GM23338 (cell line): ENCODE data around the gene PAMR1. TPM values are rescaled to one million over a fixed set of nuclear protein-coding genes. Genes with fewer than 3 reads are reported as not detected.

Experiments
- ATAC-seq: fragments of 200-7000 bp; cut with Tn5 transposase; 3 replicates; pipeline ENCODE4 v1.9.1; 2020
- DNase-seq: peaks from one replicate; pipeline ENCODE4 v3.0.0-alpha.2; 2015; ENCODE audit warnings: low spot score
- H2AFZ ChIP-seq: fragments of 200-600 bp; sonication (generic); 2 replicates; pipeline ENCODE4 v1.8.0; 2016; ENCODE audit warnings: antibody characterized with exemption, mild to moderate bottlenecking, moderate library complexity
- H3F3A ChIP-seq: fragments of 200-600 bp; sonication (generic); replicated peaks from 2 replicates; pipeline ENCODE4 v1.8.0; 2017; ENCODE audit warnings: antibody characterized with exemption, mixed run types, low read depth
- H3K27ac ChIP-seq: fragments of 200-600 bp; sonication (generic); 2 replicates; pipeline ENCODE4 v1.6.1; 2016; ENCODE audit warnings: low read depth
- H3K27me3 ChIP-seq: fragments of 200-600 bp; sonication (generic); 2 replicates; pipeline ENCODE4 v1.8.0; 2016; ENCODE audit warnings: mild to moderate bottlenecking, mixed run types, moderate library complexity; ENCODE audit not compliant: insufficient read depth
- H3K36me3 ChIP-seq: fragments of 200-600 bp; sonication (generic); 2 replicates; pipeline ENCODE4 v1.8.0; 2016; ENCODE audit warnings: mild to moderate bottlenecking; ENCODE audit not compliant: insufficient read depth
- H3K4me1 ChIP-seq: fragments of 200-600 bp; sonication (generic); 2 replicates; pipeline ENCODE4 v1.8.0; 2016; ENCODE audit warnings: mild to moderate bottlenecking, moderate library complexity; ENCODE audit not compliant: insufficient read depth
- H3K4me2 ChIP-seq: fragments of 200-600 bp; sonication (generic); 2 replicates; pipeline ENCODE4 v1.7.1; 2017; ENCODE audit warnings: mixed run types
- H3K4me3 ChIP-seq: fragments of 200-600 bp; sonication (generic); 2 replicates; pipeline ENCODE4 v1.6.1; 2016; ENCODE audit warnings: mixed run types
- H3K79me2 ChIP-seq: fragments of 200-600 bp; sonication (generic); replicated peaks from 2 replicates; pipeline ENCODE4 v1.8.0; 2017; ENCODE audit warnings: mild to moderate bottlenecking; ENCODE audit not compliant: insufficient read depth
- H3K9me2 ChIP-seq: fragments of 200-600 bp; sonication (generic); 2 replicates; pipeline ENCODE4 v1.8.0; 2017; ENCODE audit not compliant: insufficient read depth
- H4K20me1 ChIP-seq: fragments of 200-600 bp; sonication (generic); replicated peaks from 2 replicates; pipeline ENCODE4 v1.8.0; 2017; ENCODE audit warnings: mild to moderate bottlenecking; ENCODE audit not compliant: insufficient read depth
- H3K27ac Mint-ChIP-seq: 2 replicates; pipeline ENCODE4 v1.8.0; 2020; ENCODE audit warnings: inconsistent platforms, mild to moderate bottlenecking, moderate library complexity, mixed read lengths
- H3K27me3 Mint-ChIP-seq: 3 replicates; pipeline ENCODE4 v1.8.0; 2022; ENCODE audit warnings: low read depth, mild to moderate bottlenecking, moderate library complexity, mixed read lengths, inconsistent platforms; ENCODE audit not compliant: insufficient read depth, poor library complexity
- H3K36me3 Mint-ChIP-seq: 3 replicates; pipeline ENCODE4 v1.8.0; 2021; ENCODE audit warnings: low read depth, mild to moderate bottlenecking, inconsistent platforms, moderate library complexity, mixed read lengths
- H3K4me1 Mint-ChIP-seq: 3 replicates; pipeline ENCODE4 v1.8.0; 2020; ENCODE audit warnings: mild to moderate bottlenecking, inconsistent platforms, mixed read lengths
- H3K4me3 Mint-ChIP-seq: 3 replicates; pipeline ENCODE4 v1.8.0; 2021; ENCODE audit warnings: moderate library complexity, mild to moderate bottlenecking, inconsistent platforms, mixed read lengths
- H3K9me3 Mint-ChIP-seq: 3 replicates; pipeline ENCODE4 v1.8.0; 2020; ENCODE audit warnings: moderate library complexity, mild to moderate bottlenecking, inconsistent platforms, mixed read lengths
- CREB1 ChIP-seq: fragments of 250-450 bp; sonication (Bioruptor Pico); IDR thresholded peaks from 2 replicates; pipeline ENCODE4 v1.5.0; 2020; ENCODE audit warnings: low read depth, mild to moderate bottlenecking, moderate library complexity
- EZH2 ChIP-seq: fragments of 200-600 bp; sonication (generic); IDR thresholded peaks from one replicate; pipeline ENCODE4 v1.8.0; 2017; ENCODE audit warnings: antibody characterized with exemption, mild to moderate bottlenecking, low read depth; ENCODE audit not compliant: unreplicated experiment
- EZH2phosphoT487 ChIP-seq: fragments of 200-600 bp; sonication (generic); IDR thresholded peaks from one replicate; pipeline ENCODE4 v1.8.1; 2018; ENCODE audit warnings: antibody characterized with exemption; ENCODE audit not compliant: unreplicated experiment
- JUNB ChIP-seq: IDR thresholded peaks from one replicate; pipeline ENCODE4 v1.6.1; 2016; ENCODE audit warnings: antibody characterized with exemption; ENCODE audit not compliant: unreplicated experiment
- NANOG ChIP-seq: IDR thresholded peaks from 2 replicates; pipeline ENCODE4 v1.6.1; 2016; ENCODE audit warnings: antibody characterized with exemption, borderline replicate concordance
- POLR2AphosphoS5 ChIP-seq: IDR thresholded peaks from 2 replicates; pipeline ENCODE4 v1.6.1; 2016; ENCODE audit warnings: antibody characterized with exemption, low read depth
- STAT1 ChIP-seq: IDR thresholded peaks from one replicate; pipeline ENCODE4 v1.6.1; 2016; ENCODE audit warnings: antibody characterized with exemption; ENCODE audit not compliant: unreplicated experiment
- ZNF114 ChIP-seq: fragments of 250-450 bp; sonication (Bioruptor Pico); IDR thresholded peaks from 2 replicates; pipeline ENCODE4 v1.5.0; 2020; ENCODE audit warnings: mild to moderate bottlenecking, moderate library complexity
- ZNF331 ChIP-seq: fragments of 250-450 bp; sonication (Bioruptor Pico); IDR thresholded peaks from 2 replicates; pipeline ENCODE4 v1.5.0; 2020; ENCODE audit warnings: low read depth, mild to moderate bottlenecking, moderate library complexity
- polyA plus RNA-seq: library from polyadenylated mRNA; unstranded; fragments of >200 nt; fragmentation: Nextera tagmentation; extraction: Ambion mirVana; gene quantifications from 2 replicates; pipeline ENCODE4 v1.2.1, GENCODE V29; 2016
- total RNA-seq: library from RNA; depleted of rRNA; stranded (reverse); fragments of >200 nt; shearing (Covaris generic); gene quantifications from 2 replicates; pipeline ENCODE4 v1.2.3, GENCODE V29; 2014
- TF ChIP-seq, protein P1 (sequence below): IDR thresholded peaks from 2 replicates; pipeline ENCODE4 v1.6.1; 2016; ENCODE audit warnings: antibody characterized with exemption
- TF ChIP-seq, protein P2 (sequence below): fragments of 250-450 bp; sonication (Bioruptor Pico); IDR thresholded peaks from 2 replicates; pipeline ENCODE4 v1.5.0; 2020; ENCODE audit warnings: mild to moderate bottlenecking, moderate library complexity
- TF ChIP-seq, protein P3 (sequence below): IDR thresholded peaks from one replicate; pipeline ENCODE4 v1.6.1; 2018; ENCODE audit warnings: antibody characterized with exemption; ENCODE audit not compliant: unreplicated experiment
- TF ChIP-seq, protein P4 (sequence below), 2 experiments: fragments of 200-600 bp in 1 of 2; sonication (generic) in 1 of 2; conservative IDR thresholded peaks; 2 replicates each; pipeline versions ENCODE4 v1.5.1 to v1.6.1; 2016 to 2017; ENCODE audit warnings: antibody characterized with exemption in 2 of 2, low read depth in 2 of 2, mild to moderate bottlenecking in 2 of 2, moderate library complexity in 1 of 2

PAMR1 gene
- total and polyA plus RNA-seq, 2 experiments from 2014 or later, result 1.6 to 3.1 TPM

DNA sequence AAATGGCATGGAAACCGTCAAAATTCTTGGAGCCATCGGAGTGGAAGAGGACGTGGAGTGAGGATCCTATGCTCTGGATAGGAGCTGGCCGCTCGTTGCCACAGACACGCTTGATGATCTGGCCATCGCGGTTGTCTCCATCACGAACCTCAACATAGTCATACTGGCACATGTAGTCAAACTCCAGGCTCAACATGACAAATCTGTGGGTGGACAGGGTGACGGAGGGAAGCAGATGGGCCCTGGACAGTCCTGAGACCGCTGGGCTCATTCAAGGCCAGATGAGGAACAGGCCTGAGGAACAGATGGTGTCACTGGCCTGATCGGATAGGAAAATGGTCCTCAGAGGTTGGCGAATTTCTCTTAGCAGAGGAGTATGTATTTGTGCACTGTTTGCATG lies 54.8 kb downstream of the PAMR1 start:
- H3K36me3 Mint-ChIP-seq, result no peaks in the 10 kb centered on the region
- H3K9me3 Mint-ChIP-seq, result no peaks in the 10 kb centered on the region
- Histone ChIP-seq H3K4me2 (no peak overlapping the region), H3K79me2 (no peaks in the 10 kb centered on the region), H4K20me1 (no peaks in the 10 kb centered on the region), H3K27me3 (no peaks in the 10 kb centered on the region), H2AFZ (no peak overlapping the region), H3K36me3 (no peaks in the 10 kb centered on the region), H3F3A (no peaks in the 10 kb centered on the region), H3K9me2 (no peaks in the 10 kb centered on the region), H3K27ac (no peak overlapping the region), H3K4me3 (no peak overlapping the region), H3K4me1 (no peaks in the 10 kb centered on the region)
- H3K4me3 Mint-ChIP-seq, result no peak overlapping the region
- no peak overlapping the region for H3K27ac Mint-ChIP-seq
- peaks cover 5% of the 10 kb centered on the region for H3K27me3 Mint-ChIP-seq
- no peak for TF ChIP-seq NANOG
- TF ChIP-seq EZH2phosphoT487, result no peak
- TF ChIP-seq, protein P1, sequence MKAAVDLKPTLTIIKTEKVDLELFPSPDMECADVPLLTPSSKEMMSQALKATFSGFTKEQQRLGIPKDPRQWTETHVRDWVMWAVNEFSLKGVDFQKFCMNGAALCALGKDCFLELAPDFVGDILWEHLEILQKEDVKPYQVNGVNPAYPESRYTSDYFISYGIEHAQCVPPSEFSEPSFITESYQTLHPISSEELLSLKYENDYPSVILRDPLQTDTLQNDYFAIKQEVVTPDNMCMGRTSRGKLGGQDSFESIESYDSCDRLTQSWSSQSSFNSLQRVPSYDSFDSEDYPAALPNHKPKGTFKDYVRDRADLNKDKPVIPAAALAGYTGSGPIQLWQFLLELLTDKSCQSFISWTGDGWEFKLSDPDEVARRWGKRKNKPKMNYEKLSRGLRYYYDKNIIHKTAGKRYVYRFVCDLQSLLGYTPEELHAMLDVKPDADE, result no peak
- TF ChIP-seq, protein P2, sequence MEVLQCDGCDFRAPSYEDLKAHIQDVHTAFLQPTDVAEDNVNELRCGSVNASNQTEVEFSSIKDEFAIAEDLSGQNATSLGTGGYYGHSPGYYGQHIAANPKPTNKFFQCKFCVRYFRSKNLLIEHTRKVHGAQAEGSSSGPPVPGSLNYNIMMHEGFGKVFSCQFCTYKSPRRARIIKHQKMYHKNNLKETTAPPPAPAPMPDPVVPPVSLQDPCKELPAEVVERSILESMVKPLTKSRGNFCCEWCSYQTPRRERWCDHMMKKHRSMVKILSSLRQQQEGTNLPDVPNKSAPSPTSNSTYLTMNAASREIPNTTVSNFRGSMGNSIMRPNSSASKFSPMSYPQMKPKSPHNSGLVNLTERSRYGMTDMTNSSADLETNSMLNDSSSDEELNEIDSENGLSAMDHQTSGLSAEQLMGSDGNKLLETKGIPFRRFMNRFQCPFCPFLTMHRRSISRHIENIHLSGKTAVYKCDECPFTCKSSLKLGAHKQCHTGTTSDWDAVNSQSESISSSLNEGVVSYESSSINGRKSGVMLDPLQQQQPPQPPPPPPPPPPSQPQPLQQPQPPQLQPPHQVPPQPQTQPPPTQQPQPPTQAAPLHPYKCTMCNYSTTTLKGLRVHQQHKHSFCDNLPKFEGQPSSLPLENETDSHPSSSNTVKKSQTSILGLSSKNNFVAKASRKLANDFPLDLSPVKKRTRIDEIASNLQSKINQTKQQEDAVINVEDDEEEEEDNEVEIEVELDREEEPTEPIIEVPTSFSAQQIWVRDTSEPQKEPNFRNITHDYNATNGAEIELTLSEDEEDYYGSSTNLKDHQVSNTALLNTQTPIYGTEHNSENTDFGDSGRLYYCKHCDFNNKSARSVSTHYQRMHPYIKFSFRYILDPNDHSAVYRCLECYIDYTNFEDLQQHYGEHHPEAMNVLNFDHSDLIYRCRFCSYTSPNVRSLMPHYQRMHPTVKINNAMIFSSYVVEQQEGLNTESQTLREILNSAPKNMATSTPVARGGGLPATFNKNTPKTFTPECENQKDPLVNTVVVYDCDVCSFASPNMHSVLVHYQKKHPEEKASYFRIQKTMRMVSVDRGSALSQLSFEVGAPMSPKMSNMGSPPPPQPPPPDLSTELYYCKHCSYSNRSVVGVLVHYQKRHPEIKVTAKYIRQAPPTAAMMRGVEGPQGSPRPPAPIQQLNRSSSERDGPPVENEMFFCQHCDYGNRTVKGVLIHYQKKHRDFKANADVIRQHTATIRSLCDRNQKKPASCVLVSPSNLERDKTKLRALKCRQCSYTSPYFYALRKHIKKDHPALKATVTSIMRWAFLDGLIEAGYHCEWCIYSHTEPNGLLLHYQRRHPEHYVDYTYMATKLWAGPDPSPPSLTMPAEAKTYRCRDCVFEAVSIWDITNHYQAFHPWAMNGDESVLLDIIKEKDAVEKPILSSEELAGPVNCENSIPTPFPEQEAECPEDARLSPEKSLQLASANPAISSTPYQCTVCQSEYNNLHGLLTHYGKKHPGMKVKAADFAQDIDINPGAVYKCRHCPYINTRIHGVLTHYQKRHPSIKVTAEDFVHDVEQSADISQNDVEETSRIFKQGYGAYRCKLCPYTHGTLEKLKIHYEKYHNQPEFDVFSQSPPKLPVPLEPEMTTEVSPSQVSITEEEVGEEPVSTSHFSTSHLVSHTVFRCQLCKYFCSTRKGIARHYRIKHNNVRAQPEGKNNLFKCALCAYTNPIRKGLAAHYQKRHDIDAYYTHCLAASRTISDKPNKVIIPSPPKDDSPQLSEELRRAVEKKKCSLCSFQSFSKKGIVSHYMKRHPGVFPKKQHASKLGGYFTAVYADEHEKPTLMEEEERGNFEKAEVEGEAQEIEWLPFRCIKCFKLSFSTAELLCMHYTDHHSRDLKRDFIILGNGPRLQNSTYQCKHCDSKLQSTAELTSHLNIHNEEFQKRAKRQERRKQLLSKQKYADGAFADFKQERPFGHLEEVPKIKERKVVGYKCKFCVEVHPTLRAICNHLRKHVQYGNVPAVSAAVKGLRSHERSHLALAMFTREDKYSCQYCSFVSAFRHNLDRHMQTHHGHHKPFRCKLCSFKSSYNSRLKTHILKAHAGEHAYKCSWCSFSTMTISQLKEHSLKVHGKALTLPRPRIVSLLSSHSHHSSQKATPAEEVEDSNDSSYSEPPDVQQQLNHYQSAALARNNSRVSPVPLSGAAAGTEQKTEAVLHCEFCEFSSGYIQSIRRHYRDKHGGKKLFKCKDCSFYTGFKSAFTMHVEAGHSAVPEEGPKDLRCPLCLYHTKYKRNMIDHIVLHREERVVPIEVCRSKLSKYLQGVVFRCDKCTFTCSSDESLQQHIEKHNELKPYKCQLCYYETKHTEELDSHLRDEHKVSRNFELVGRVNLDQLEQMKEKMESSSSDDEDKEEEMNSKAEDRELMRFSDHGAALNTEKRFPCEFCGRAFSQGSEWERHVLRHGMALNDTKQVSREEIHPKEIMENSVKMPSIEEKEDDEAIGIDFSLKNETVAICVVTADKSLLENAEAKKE (CRISPR knock-in tag), result no peak
- TF ChIP-seq, protein P3, sequence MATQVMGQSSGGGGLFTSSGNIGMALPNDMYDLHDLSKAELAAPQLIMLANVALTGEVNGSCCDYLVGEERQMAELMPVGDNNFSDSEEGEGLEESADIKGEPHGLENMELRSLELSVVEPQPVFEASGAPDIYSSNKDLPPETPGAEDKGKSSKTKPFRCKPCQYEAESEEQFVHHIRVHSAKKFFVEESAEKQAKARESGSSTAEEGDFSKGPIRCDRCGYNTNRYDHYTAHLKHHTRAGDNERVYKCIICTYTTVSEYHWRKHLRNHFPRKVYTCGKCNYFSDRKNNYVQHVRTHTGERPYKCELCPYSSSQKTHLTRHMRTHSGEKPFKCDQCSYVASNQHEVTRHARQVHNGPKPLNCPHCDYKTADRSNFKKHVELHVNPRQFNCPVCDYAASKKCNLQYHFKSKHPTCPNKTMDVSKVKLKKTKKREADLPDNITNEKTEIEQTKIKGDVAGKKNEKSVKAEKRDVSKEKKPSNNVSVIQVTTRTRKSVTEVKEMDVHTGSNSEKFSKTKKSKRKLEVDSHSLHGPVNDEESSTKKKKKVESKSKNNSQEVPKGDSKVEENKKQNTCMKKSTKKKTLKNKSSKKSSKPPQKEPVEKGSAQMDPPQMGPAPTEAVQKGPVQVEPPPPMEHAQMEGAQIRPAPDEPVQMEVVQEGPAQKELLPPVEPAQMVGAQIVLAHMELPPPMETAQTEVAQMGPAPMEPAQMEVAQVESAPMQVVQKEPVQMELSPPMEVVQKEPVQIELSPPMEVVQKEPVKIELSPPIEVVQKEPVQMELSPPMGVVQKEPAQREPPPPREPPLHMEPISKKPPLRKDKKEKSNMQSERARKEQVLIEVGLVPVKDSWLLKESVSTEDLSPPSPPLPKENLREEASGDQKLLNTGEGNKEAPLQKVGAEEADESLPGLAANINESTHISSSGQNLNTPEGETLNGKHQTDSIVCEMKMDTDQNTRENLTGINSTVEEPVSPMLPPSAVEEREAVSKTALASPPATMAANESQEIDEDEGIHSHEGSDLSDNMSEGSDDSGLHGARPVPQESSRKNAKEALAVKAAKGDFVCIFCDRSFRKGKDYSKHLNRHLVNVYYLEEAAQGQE, result no peak
- no peak for TF ChIP-seq EZH2
- TF ChIP-seq ZNF114 (CRISPR knock-in tag), result no peak
- TF ChIP-seq JUNB, result no peak
- TF ChIP-seq, protein P4, sequence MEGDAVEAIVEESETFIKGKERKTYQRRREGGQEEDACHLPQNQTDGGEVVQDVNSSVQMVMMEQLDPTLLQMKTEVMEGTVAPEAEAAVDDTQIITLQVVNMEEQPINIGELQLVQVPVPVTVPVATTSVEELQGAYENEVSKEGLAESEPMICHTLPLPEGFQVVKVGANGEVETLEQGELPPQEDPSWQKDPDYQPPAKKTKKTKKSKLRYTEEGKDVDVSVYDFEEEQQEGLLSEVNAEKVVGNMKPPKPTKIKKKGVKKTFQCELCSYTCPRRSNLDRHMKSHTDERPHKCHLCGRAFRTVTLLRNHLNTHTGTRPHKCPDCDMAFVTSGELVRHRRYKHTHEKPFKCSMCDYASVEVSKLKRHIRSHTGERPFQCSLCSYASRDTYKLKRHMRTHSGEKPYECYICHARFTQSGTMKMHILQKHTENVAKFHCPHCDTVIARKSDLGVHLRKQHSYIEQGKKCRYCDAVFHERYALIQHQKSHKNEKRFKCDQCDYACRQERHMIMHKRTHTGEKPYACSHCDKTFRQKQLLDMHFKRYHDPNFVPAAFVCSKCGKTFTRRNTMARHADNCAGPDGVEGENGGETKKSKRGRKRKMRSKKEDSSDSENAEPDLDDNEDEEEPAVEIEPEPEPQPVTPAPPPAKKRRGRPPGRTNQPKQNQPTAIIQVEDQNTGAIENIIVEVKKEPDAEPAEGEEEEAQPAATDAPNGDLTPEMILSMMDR (conservative IDR thresholded peaks at IDR 0.05; ENCODE audit: low read depth in 2 of 2), result no peak
- TF ChIP-seq STAT1, result no peak
- no peak for TF ChIP-seq POLR2AphosphoS5
- no peak for TF ChIP-seq ZNF331
- no peak for TF ChIP-seq CREB1
- peaks cover 3% of the 10 kb centered on the region for H3K4me1 Mint-ChIP-seq
- DNase-seq (no peak), ATAC-seq (no peak)
